Myocyte (in vitro differentiated cells): ENCODE results near the gene DAGLA. TPM values are rescaled to one million over a fixed set of nuclear protein-coding genes. Genes with fewer than 3 reads are reported as not detected.
A peak's percentile ranks its signal among the peaks of the same experiment; 100 is the strongest.

Experiments used
- DNase-seq: peaks from one replicate; pipeline ENCODE4 v3.0.0-alpha.2; 2012; ENCODE audit warnings: low read depth
- total RNA-seq: library from RNA; depleted of rRNA; stranded (reverse); fragments of >200 nt; gene quantifications from 2 replicates; pipeline ENCODE4 v1.2.3, GENCODE V29; 2014

Gene DAGLA
- total RNA-seq, 1 donor from 2014 or later = 2.9 TPM

- no peak for DNase-seq
Measured at GRCh38 chr11:61690706-61691379, 10.7 kb downstream of the DAGLA start.

GRCh38 chr11:61691380-61692156 lies 11.4 kb downstream of the DAGLA start:
- DNase-seq = no peak

- no peak for DNase-seq
Measured at GRCh38 chr11:61693922-61694601, 13.9 kb downstream of the DAGLA start.

- DNase-seq = no peak
Measured at GRCh38 chr11:61694602-61694939, 14.4 kb downstream of the DAGLA start.

- DNase-seq = no peak
Measured at GRCh38 chr11:61694946-61695706, 14.9 kb downstream of the DAGLA start.

- DNase-seq = peak; percentile 51
Measured at GRCh38 chr11:61695917-61696316, 15.7 kb downstream of the DAGLA start.

GRCh38 chr11:61696602-61697001 lies 16.4 kb downstream of the DAGLA start:
- DNase-seq = no peak

GRCh38 chr11:61697078-61697502 lies 16.9 kb downstream of the DAGLA start:
- peak; percentile 90 for DNase-seq

GRCh38 chr11:61697764-61698163 lies 17.6 kb downstream of the DAGLA start:
- DNase-seq = no peak

- DNase-seq = no peak
Measured at GRCh38 chr11:61698173-61698948, 18.2 kb downstream of the DAGLA start.

- DNase-seq = no peak
Measured at GRCh38 chr11:61699737-61700160, 19.6 kb downstream of the DAGLA start.

GRCh38 chr11:61700212-61700611 lies 20.0 kb downstream of the DAGLA start:
- peak; percentile 56 for DNase-seq

GRCh38 chr11:61700720-61701119 lies 20.5 kb downstream of the DAGLA start:
- DNase-seq = no peak

GRCh38 chr11:61701242-61701886 lies 21.2 kb downstream of the DAGLA start:
- no peak for DNase-seq

- DNase-seq = peak; percentile 68
Measured at GRCh38 chr11:61702701-61703312, 22.6 kb downstream of the DAGLA start.

GRCh38 chr11:61704838-61705237 lies 24.6 kb downstream of the DAGLA start:
- DNase-seq = no peak

- DNase-seq = no peak
Measured at GRCh38 chr11:61706452-61707400, 26.5 kb downstream of the DAGLA start.

- DNase-seq = no peak
Measured at GRCh38 chr11:61707574-61707973, 27.4 kb downstream of the DAGLA start.

GRCh38 chr11:61709110-61709509 lies 28.9 kb downstream of the DAGLA start:
- DNase-seq = no peak
